GM19468 (cell line): ENCODE results near the gene MIA.
"Not testable (repeated sequence)": the region's sequence is repeated elsewhere in the genome, so short reads cannot be mapped to it uniquely, and the experiment has no call there.

ENCODE experiments used
- ATAC-seq: cut with Tn5 transposase; IDR thresholded peaks from one replicate; pipeline ENCODE4 v1.9.1; 2021; ENCODE audit warnings: mild to moderate bottlenecking, moderate library complexity, moderate number of reproducible peaks; ENCODE audit not compliant: unreplicated experiment; ENCODE audit errors: extremely low read depth

MIA gene

GRCh38 chr19:40774916-40775631 is at the start of gene MIA:
Gene MIA (plus strand): TSS chr19:40775521. CDS start chr19:40775543, 22 bp downstream.
- ATAC-seq, result no peak

DNA sequence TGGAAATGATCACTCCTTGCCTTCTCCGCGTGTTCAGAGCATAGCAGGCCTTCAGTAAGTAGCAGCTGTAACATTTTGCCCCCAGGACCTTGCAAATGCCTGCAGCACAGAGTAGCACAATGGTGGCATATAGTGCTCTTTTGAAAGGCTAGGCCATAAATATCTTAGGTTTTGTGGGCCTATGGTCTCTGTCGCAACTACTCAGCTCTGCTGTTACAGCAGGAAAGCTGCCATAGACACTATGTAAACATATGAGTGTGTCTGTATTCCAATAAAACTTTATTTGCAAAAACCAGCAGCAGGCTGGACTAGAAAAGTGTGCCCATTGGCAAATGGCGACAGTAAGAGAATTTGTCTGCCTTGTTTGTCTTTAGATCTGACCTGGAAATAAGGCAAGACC is 49.0 kb upstream of the MIA start:
- ATAC-seq, result no peak

GRCh38 chr19:40730065-40730464 is 45.3 kb upstream of the MIA start:
- not testable (repeated sequence) for ATAC-seq

- not testable (repeated sequence) for ATAC-seq
Measured at GRCh38 chr19:40732304-40732703, 43.0 kb upstream of the MIA start.

DNA sequence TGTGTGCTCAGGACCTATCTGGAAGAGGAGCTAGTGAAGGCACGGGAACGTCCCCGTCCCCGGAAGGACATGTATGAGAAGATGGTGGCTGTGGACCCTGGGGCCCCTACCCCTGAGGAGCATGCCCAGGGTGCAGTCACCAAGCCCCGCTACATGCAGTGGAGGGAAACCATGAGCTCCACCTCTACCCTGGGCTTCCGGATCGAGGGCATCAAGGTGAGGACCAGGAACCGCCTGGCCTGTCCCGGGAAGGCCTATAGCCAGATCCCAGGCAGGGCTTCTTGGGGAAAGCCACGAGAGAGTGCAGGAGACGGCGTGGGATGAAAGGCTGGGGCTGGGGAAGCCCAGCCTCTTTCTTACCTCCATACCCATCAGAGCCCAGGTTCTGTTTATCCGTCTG is 42.2 kb upstream of the MIA start:
- ATAC-seq, result no peak

GRCh38 chr19:40735013-40735771 is 40.1 kb upstream of the MIA start:
- no peak for ATAC-seq

GRCh38 chr19:40736661-40737060 is 38.7 kb upstream of the MIA start:
- no peak for ATAC-seq

DNA sequence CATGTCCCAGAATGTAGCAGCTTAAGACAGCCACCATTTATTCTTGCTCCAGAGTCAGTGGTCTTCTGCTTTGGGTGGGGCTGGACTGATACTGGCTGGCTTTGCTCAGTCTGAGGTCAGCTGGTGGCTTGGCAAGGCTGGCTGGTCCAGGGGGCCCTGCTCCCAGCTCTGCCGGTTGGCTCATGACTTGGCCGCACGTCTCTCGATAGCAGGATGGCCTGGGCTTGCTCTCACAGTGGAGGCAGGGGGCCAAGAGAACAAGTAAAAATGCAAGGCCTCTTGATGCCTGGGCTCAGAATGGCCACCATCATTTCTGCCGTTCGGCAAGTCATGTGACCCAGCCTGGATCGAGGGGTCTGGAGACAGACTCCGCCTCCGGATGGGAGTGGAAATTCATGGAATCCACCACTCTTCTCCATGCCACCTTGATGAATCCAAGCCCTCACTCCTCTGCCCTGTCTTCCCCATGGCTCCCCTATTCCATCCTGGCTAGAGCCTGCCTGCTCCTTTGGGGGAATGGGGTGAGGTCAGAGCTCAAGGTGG is 38.1 kb upstream of the MIA start:
- ATAC-seq, result no peak

- ATAC-seq, result no peak
Measured at GRCh38 chr19:40739030-40739839, 36.1 kb upstream of the MIA start.

DNA sequence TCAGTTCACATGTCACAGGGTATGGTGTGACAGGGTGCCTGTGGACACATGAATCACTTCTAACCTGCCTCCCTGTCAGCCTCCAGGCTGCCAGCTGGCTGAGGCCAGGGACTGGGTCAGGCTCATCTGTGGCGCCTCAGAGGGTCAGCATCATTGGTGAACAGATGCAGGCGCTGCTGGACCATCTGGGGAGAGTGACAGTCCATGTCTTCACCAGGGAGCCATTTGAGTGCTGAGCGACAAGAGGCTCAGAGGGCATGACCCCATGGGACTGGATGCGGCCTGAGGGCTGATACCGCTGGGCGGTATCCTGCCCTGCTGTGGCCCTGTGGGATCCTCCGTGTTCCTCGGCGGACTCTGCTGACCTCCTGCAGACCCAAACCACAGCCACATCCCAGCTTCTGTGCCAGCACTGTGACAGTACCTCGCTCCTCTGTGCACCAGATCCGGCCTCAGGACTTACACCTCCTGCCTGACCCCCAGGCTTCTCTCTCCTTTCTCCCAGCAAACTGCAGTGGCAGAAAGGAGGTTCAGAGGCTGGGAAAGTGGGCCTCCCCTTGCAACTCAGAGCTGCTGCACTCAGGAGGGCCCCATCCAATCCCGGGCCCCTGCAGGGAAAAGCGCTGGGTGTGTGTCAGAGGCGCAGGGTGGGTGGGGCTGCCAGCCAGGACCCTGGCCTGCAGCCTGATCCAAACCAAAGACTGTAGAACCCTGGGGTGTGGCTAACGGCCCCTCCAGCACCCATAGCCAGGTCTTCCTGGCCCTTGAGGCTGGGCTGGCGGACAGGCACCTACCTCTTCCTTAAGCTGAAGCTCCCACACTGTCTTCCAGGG is 35.2 kb upstream of the MIA start:
- ATAC-seq, result no peak

- no peak for ATAC-seq
Measured at GRCh38 chr19:40740747-40741146, 34.6 kb upstream of the MIA start.

DNA sequence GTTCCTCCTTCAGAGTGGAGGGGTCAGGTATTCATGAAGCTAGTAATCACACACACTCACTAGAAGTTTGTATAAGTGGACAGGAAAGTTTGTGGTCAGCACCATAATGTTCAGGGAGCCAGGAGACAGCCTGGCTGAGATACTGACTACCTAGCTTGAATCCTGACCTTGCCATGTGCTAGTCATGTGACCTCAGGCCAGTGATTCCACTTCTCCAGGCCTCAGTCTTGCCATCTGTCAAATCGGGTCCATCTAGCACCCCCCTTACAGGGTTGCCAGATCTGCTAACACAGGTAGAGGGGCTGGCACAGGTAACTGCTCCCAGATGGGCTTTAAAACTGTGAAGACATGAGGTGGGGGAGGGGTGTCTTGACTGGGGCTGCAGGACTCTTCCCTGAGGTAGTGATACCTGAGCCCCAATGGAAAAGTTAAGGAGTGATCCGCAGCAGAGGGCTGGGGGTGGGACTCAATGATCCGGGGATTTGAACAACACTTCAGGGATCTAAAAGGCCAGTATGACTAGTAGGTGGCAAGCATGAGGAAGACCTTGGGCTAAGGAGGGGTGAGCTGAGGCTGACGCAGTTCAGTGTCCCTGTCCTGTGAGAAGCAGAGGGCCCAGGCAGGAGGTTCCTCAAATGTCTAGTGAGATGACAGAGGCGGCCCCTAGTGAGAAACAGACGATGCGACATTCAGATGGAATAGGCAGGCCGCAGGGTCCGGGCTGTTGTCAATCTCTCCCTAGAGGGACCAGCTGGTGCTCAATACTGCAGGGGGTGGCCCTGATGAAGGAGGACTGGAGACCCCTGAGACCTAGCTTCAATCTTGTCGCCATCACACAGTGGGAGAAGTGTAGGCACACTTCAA is 33.6 kb upstream of the MIA start:
- ATAC-seq, result no peak

GRCh38 chr19:40742477-40742876 is 32.8 kb upstream of the MIA start:
- ATAC-seq, result no peak

DNA sequence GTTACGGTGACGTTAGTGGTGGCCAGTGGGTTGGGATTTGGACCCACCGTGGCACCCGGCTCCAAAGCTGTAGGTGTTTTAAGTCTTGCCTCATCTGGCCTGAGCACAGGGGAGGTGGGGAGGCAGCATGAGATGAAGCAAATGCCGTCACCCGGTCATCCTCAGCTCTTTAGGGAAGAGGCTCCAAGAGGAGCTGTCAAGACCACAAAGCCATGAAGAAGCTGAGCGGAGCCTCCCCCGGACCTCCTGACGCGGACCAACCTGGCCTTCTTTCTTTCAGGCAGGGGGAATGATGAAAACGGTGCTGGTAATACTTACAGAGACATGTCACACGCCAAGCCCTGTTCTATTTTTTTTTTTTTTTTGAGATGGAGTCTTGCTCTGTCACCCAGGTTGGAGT is 32.4 kb upstream of the MIA start:
- no peak for ATAC-seq

DNA sequence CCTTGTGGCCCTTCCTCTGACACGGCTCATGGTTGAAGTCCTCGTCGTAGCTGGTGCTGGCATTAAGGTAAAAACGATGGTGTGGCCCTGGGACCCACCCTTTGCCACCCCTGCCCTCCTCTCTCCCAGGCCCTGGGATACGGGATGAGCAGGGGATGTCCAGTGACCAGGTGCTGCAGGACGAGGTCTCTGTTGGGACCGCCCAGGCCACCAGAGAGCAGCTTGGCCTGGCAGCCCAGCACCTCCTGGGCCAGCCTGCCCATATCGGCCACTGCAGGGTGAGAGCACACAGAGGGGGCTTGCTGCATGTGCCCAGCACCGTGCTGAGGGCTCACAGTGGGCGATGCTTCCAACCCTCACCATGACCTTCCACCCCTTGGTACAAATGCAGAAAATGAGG is 31.4 kb upstream of the MIA start:
- ATAC-seq, result no peak

- no peak for ATAC-seq
Measured at GRCh38 chr19:40744554-40745401, 30.5 kb upstream of the MIA start.

GRCh38 chr19:40745402-40745780 is 29.9 kb upstream of the MIA start:
- ATAC-seq, result no peak

DNA sequence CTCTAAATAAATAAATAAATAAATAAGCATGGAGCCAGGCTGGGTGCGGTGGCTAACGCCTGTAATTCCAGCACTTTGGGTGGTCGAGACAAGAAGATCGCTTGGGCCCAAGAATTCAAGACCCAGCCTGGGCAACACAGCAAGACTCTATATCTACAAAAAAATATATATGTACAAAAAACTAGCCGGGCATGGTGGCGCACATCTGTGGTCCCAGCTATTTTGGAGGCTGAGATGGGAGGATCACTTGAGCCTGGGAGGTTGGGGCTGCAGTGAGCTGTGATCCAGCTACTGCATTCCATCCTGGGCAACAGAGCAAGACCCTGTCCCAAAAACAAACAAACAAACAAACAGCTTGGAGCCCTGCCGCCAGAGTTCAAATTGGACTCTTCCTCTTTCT is 27.8 kb upstream of the MIA start:
- no peak for ATAC-seq
